HFFc6 (cell line): ENCODE measurements around the gene CCDC169. TPM values are rescaled to one million over a fixed set of nuclear protein-coding genes. Genes with fewer than 3 reads are reported as not detected.
A peak's percentile ranks its signal among the peaks of the same experiment; 100 is the strongest.

Source experiments
- DNase-seq: peaks from one replicate; pipeline ENCODE4 v3.0.0-alpha.2; 2018
- H3K27ac Mint-ChIP-seq: 2 replicates; pipeline ENCODE4 v1.8.0; 2020; ENCODE audit warnings: mild to moderate bottlenecking, mixed read lengths
- H3K27me3 Mint-ChIP-seq: 2 replicates; pipeline ENCODE4 v1.8.0; 2021; ENCODE audit warnings: mild to moderate bottlenecking, moderate library complexity, mixed read lengths; ENCODE audit not compliant: insufficient read depth
- H3K36me3 Mint-ChIP-seq: 2 replicates; pipeline ENCODE4 v1.8.0; 2021; ENCODE audit warnings: low read depth, mixed read lengths
- H3K4me1 Mint-ChIP-seq: 2 replicates; pipeline ENCODE4 v1.8.0; 2020; ENCODE audit warnings: low read depth, mixed read lengths
- H3K4me3 Mint-ChIP-seq: 2 replicates; pipeline ENCODE4 v1.8.0; 2020; ENCODE audit warnings: mild to moderate bottlenecking, moderate library complexity, mixed read lengths
- H3K9me3 Mint-ChIP-seq: 2 replicates; pipeline ENCODE4 v1.8.0; 2020; ENCODE audit warnings: mild to moderate bottlenecking, mixed read lengths
- total RNA-seq, 6 experiments: library from RNA; stranded (reverse); fragmentation: NEBNext Ultra II Directional; extraction: Animal tissue kit (Norgen Biotek cat#: 25700); gene quantifications; 2 replicates in 1 of 6; 3 replicates in 5 of 6; pipeline ENCODE4 v1.2.3, GENCODE V29; 2021
- TF ChIP-seq, protein P1 (sequence below): fragments of 200-600 bp; sonication (generic); IDR thresholded peaks from 2 replicates; pipeline ENCODE4 v1.5.0; 2021; ENCODE audit warnings: antibody characterized with exemption, mild to moderate bottlenecking

CCDC169 gene
- total RNA-seq, 6 experiments from 2014 or later: 1.3 to 2.5 (median 2.1) TPM

DNA sequence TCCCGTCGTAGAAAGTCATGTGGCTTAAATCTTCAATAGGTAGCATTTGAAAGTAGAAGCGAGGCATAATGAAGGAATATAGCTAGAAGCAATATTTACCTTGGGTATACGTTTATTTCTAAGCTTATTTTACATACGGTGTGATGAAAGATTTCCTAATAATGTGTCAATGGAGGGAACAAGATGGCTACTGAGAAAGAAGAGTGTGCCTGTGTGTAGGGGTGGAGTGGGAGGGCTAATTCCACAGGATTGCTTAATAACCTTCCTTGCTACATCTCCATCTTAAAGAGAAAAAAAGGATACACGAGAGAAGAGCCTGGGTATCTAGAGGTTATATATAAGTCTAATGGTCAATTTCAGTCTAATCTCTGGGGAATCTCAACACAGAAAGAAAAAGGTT, 46.6 kb upstream of the CCDC169 start:
- peak overlapping the region; percentile 100 for H3K27ac Mint-ChIP-seq
- TF ChIP-seq, protein P1, sequence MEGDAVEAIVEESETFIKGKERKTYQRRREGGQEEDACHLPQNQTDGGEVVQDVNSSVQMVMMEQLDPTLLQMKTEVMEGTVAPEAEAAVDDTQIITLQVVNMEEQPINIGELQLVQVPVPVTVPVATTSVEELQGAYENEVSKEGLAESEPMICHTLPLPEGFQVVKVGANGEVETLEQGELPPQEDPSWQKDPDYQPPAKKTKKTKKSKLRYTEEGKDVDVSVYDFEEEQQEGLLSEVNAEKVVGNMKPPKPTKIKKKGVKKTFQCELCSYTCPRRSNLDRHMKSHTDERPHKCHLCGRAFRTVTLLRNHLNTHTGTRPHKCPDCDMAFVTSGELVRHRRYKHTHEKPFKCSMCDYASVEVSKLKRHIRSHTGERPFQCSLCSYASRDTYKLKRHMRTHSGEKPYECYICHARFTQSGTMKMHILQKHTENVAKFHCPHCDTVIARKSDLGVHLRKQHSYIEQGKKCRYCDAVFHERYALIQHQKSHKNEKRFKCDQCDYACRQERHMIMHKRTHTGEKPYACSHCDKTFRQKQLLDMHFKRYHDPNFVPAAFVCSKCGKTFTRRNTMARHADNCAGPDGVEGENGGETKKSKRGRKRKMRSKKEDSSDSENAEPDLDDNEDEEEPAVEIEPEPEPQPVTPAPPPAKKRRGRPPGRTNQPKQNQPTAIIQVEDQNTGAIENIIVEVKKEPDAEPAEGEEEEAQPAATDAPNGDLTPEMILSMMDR: no peak
- H3K4me3 Mint-ChIP-seq: peak overlapping the region; percentile 98
- H3K4me1 Mint-ChIP-seq: peaks cover 60% of the 10 kb centered on the region
- H3K9me3 Mint-ChIP-seq: no peaks in the 10 kb centered on the region
- peaks cover 3% of the 10 kb centered on the region; the same call in 1 of the 2 replicates for H3K27me3 Mint-ChIP-seq
- DNase-seq: peak; percentile 23
- peaks cover 14% of the 10 kb centered on the region; the same call in 1 of the 2 replicates for H3K36me3 Mint-ChIP-seq

GRCh38 chr13:36343766-36344165, 46.2 kb upstream of the CCDC169 start:
- Mint-ChIP-seq H3K27me3 (peaks cover 3% of the 10 kb centered on the region; the same call in 1 of the 2 replicates), H3K4me3 (peak overlapping the region; percentile 98), H3K36me3 (peaks cover 17% of the 10 kb centered on the region), H3K9me3 (no peaks in the 10 kb centered on the region), H3K27ac (peak overlapping the region; percentile 100), H3K4me1 (peaks cover 64% of the 10 kb centered on the region)
- no peak for DNase-seq
- TF ChIP-seq, protein P1: no peak

GRCh38 chr13:36342715-36343114, 45.1 kb upstream of the CCDC169 start:
- Mint-ChIP-seq H3K9me3 (no peaks in the 10 kb centered on the region), H3K36me3 (peaks cover 22% of the 10 kb centered on the region), H3K27me3 (peaks cover 3% of the 10 kb centered on the region; the same call in 1 of the 2 replicates), H3K27ac (peak overlapping the region; percentile 71), H3K4me1 (peaks cover 73% of the 10 kb centered on the region), H3K4me3 (peak overlapping the region; percentile 11; the same call in 1 of the 2 replicates)
- TF ChIP-seq, protein P1: no peak
- DNase-seq: no peak

- Mint-ChIP-seq H3K27me3 (peaks cover 3% of the 10 kb centered on the region; the same call in 1 of the 2 replicates), H3K36me3 (peaks cover 32% of the 10 kb centered on the region), H3K4me3 (peak overlapping the region; percentile 55), H3K4me1 (peaks cover 78% of the 10 kb centered on the region), H3K27ac (peak overlapping the region; percentile 71), H3K9me3 (no peaks in the 10 kb centered on the region)
- TF ChIP-seq, protein P1: no peak
- DNase-seq: peak; percentile 60
Measured at GRCh38 chr13:36341718-36342117, 44.1 kb upstream of the CCDC169 start.

DNA sequence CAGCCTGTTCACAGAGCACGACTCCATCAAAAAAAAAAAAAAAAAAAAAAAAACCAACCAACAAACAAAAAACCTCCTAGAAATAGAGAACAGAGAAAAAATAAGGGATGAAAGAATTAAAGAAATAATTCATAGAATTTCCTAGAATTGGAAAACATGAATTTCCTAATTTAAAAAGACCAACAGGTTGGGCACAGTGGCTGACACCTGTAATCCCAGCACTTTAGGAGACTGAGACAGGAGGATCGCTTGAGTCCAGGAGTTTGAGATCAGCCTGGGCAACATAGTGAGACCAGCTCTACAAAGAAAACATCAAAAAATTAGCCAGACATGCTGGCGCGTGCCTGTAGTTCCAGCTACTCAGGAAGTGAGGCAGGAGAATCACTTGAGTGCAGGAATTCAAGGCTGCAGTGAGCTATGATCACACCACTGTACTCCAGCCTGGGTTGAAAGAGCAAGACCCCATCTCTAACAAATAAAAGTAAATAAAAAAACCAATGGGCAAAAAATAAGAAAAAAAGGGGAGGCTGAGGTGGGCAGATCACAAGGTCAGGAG, 42.1 kb upstream of the CCDC169 start:
- Mint-ChIP-seq H3K4me1 (peaks cover 84% of the 10 kb centered on the region), H3K4me3 (no peak overlapping the region), H3K27me3 (peaks cover 3% of the 10 kb centered on the region; the same call in 1 of the 2 replicates), H3K9me3 (no peaks in the 10 kb centered on the region), H3K36me3 (peaks cover 32% of the 10 kb centered on the region), H3K27ac (no peak overlapping the region)
- DNase-seq: no peak
- TF ChIP-seq, protein P1: no peak
